Kidney (tissue), 14 donors: ENCODE measurements around the gene ATP8B1. TPM values are rescaled to one million over a fixed set of nuclear protein-coding genes. Genes with fewer than 3 reads are reported as not detected.
A peak's percentile ranks its signal among the peaks of the same experiment; 100 is the strongest.

ENCODE experiments used
- DNase-seq, 5 donors: peaks; one replicate each; pipeline ENCODE4 v3.0.0-alpha.2; 2013 to 2020
- FAIRE-seq: peaks from 2 replicates; lab custom pipeline; 2012; peaks lifted over from hg19 to GRCh38; lab: Jason Lieb, UNC
- H3K27ac ChIP-seq, 2 donors: one replicate each; pipeline ENCODE4 v1.7.0; 2013; ENCODE audit warnings: low read depth in 2 of 2, low read length in 2 of 2, inconsistent platforms in 1 of 2
- H3K27me3 ChIP-seq: one replicate; pipeline ENCODE4 v1.7.1; 2013; ENCODE audit warnings: low read length, inconsistent platforms; ENCODE audit not compliant: control insufficient read depth, insufficient read depth
- H3K36me3 ChIP-seq, 3 donors: one replicate each; pipeline versions ENCODE4 v1.7.0 to v1.7.1; 2013; ENCODE audit warnings: low read length in 3 of 3, control low read depth in 1 of 3, inconsistent platforms in 1 of 3; ENCODE audit not compliant: insufficient read depth in 3 of 3, control insufficient read depth in 2 of 3
- H3K4me1 ChIP-seq, 3 donors: one replicate each; pipeline versions ENCODE4 v1.7.0 to v1.7.1; 2013; ENCODE audit warnings: low read length in 3 of 3, inconsistent platforms in 1 of 3, low read depth in 1 of 3; ENCODE audit not compliant: control insufficient read depth in 2 of 3, insufficient read depth in 2 of 3
- H3K4me3 ChIP-seq, 3 donors: one replicate each; pipeline versions ENCODE4 v1.7.0 to v1.8.1; 2013; ENCODE audit warnings: low read length in 3 of 3, control low read depth in 1 of 3, inconsistent platforms in 1 of 3
- H3K9ac ChIP-seq, 3 donors: one replicate each; pipeline versions ENCODE4 v1.7.0 to v1.7.1; 2013; ENCODE audit warnings: low read length in 3 of 3, control low read depth in 1 of 3, inconsistent platforms in 1 of 3
- H3K9me3 ChIP-seq, 3 donors: one replicate each; pipeline versions ENCODE4 v1.7.0 to v1.7.1; 2013; ENCODE audit warnings: low read length in 3 of 3, control low read depth in 1 of 3, inconsistent platforms in 1 of 3; ENCODE audit not compliant: control insufficient read depth in 2 of 3, insufficient read depth in 1 of 3
- intact Hi-C: fragments of 100-400 bp; cut with DNase I; formaldehyde crosslinking; loops from one replicate; pipeline ENCODE4 v1.11.1; 2022
- polyA plus RNA-seq: library from polyadenylated mRNA; stranded (reverse); fragments of 350-450 nt; fragmentation: Illumina TruSeq; extraction: RNeasy Lipid Tissue Mini Kit (QIAGEN cat#74804); gene quantifications from one replicate; pipeline ENCODE4 v1.2.3, GENCODE V29; 2014; ENCODE audit warnings: low read depth, low replicate concordance; ENCODE audit not compliant: insufficient read depth
- total RNA-seq: library from RNA; stranded (reverse); fragmentation: NEBNext Ultra II Directional; extraction: Animal tissue kit (Norgen Biotek cat#: 25700); gene quantifications from one replicate; pipeline ENCODE4 v1.2.1, GENCODE V29; 2021
- TF ChIP-seq, protein P1 (sequence below): IDR thresholded peaks from 3 replicates; pipeline ENCODE4 v1.5.1; 2012; ENCODE audit warnings: mild to moderate bottlenecking, moderate library complexity, borderline replicate concordance; ENCODE audit not compliant: insufficient read depth; ENCODE audit errors: extremely low read depth
- donor health status: control.
- donor health status: control.
- donor health status: control.
- donor health status: control.
- donor health status: control.
- donor health status: DM: yes; HTN: yes; CAD: no.
- donor health status: Normal renal cell carcinoma (clear cell type).

Gene ATP8B1
- total and polyA plus RNA-seq, 2 donors from 2014 or later: 5.2 to 40.8 TPM

DNA sequence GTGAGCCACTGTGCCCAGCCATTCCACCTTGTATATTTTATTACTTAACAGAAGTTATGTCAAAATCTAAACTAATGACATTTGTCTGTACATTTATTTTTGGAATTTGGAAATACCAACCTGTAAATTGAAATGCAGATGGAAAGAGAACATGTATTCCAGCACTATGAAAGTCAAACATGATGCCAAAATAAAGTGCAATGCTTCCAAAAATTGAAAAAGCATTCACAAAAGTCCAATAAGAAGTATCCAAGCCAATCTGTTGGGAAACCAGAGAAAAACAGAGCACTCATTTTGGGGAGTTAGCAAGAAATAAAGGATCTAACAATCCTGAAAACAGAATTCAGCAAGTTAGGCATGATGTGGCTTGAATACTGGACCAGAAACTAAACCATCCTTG, 151.2 kb downstream of the ATP8B1 start:
- Histone ChIP-seq H3K4me1 (no peaks in the 10 kb centered on the region), H3K27ac (no peak overlapping the region), H3K9me3 (peaks cover 0 to 13% (median 6%) of the 10 kb centered on the region in 3 donors), H3K4me3 (no peak overlapping the region), H3K9ac (no peak overlapping the region), H3K27me3 (no peaks in the 10 kb centered on the region), H3K36me3 (peaks cover 2 to 8% (median 8%) of the 10 kb centered on the region in 3 donors)
- DNase-seq (no peak), FAIRE-seq (no peak)
- TF ChIP-seq, protein P1, sequence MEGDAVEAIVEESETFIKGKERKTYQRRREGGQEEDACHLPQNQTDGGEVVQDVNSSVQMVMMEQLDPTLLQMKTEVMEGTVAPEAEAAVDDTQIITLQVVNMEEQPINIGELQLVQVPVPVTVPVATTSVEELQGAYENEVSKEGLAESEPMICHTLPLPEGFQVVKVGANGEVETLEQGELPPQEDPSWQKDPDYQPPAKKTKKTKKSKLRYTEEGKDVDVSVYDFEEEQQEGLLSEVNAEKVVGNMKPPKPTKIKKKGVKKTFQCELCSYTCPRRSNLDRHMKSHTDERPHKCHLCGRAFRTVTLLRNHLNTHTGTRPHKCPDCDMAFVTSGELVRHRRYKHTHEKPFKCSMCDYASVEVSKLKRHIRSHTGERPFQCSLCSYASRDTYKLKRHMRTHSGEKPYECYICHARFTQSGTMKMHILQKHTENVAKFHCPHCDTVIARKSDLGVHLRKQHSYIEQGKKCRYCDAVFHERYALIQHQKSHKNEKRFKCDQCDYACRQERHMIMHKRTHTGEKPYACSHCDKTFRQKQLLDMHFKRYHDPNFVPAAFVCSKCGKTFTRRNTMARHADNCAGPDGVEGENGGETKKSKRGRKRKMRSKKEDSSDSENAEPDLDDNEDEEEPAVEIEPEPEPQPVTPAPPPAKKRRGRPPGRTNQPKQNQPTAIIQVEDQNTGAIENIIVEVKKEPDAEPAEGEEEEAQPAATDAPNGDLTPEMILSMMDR: no peak
- intact Hi-C loops: no loop called here

DNA sequence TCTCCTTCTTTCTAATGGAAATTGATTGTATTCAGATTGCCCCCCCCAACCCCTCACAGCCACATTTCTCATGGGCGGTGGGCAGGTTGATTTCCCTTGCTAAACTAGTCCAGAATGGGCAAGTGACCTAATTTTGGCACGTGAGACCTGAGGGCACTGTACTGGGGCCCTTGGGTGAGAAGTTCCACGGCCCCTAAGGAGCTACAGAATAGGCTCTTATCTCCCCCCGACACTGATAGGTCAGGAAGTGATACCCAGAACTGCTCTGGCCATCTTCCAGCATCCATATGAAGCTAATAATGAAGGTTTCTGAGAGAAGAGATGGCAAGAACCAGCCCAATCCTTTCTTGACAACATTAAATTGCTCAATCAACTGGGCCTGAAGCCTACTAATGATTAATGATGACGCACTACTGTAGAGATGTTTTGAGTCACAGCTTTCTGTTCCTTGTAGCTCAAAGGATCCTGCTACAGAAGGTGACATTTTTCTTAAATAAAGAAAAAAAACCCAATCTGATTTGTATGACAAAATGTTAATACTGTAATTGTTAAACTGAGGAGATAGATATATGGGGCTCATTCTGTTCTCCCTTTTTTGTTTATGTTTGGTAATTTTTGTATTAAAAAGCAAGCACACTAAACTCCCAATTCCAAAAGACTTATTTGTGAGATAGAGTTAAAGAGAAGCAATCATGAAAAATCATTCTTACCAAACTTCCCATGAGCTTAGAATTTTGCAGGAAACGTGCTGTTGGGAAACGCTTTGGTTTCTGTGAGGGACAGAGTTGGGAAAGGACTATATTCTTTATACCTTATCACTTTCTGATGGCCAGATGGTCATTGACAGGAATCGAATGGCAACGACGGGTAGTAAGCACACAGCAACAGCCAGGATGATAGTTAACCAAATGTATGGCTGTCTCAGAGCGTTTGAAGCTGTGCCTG, 153.3 kb downstream of the ATP8B1 start:
- intact Hi-C loops: no loop called here
- H3K4me1 ChIP-seq: no peaks in the 10 kb centered on the region
- no peak overlapping the region for H3K4me3 ChIP-seq
- no peak for DNase-seq
- no peak for FAIRE-seq
- H3K9me3 ChIP-seq: no peaks in the 10 kb centered on the region
- H3K27ac ChIP-seq: no peak overlapping the region
- TF ChIP-seq, protein P1: no peak
- peaks cover 0 to 6% (median 1%) of the 10 kb centered on the region in 3 donors for H3K36me3 ChIP-seq
- no peak overlapping the region for H3K9ac ChIP-seq
- no peaks in the 10 kb centered on the region for H3K27me3 ChIP-seq

DNA sequence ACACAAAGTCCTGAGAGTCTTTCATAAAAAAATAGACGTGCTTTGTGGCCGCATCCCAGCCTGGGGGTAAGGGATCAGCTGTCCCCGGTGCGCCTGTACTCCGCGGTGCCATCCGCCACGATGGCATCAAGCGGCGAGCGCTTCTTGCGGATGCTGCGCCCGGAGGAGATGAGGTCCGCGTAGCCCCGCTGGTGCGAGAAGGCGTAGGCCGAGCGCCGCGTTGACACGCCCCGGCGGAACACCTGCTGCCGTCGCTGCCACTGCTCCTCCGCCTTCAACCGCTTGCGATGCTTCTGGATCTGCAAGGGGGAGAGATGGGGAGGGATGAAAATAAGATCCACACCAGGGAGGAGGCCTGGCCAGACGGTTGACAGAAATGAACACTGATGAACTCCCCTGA, 154.7 kb downstream of the ATP8B1 start:
- H3K4me3 ChIP-seq: no peak overlapping the region
- no peak overlapping the region for H3K9ac ChIP-seq
- H3K36me3 ChIP-seq: peaks cover 0 to 2% (median 0%) of the 10 kb centered on the region in 3 donors
- no peaks in the 10 kb centered on the region for H3K27me3 ChIP-seq
- TF ChIP-seq, protein P1: no peak
- intact Hi-C loops: no loop called here
- H3K9me3 ChIP-seq: no peaks in the 10 kb centered on the region
- FAIRE-seq (no peak), DNase-seq (peak in 1 of 5 donors; percentile 15)
- H3K4me1 ChIP-seq: no peaks in the 10 kb centered on the region
- no peak overlapping the region for H3K27ac ChIP-seq
